C4-2B (cell line): ENCODE data around the gene HDAC4.
A peak's percentile ranks its signal among the peaks of the same experiment; 100 is the strongest.

Source experiments
- H3K27ac ChIP-seq: fragments of 450-650 bp; 2 replicates; pipeline ENCODE4 v1.5.1; 2017
- ZFX ChIP-seq: fragments of 450-650 bp; IDR thresholded peaks from 2 replicates; pipeline ENCODE4 v1.6.1; 2017
- TF ChIP-seq, protein P1 (sequence below): fragments of 450-650 bp; conservative IDR thresholded peaks from 2 replicates; pipeline ENCODE4 v1.5.1; 2017; ENCODE audit warnings: mild to moderate bottlenecking

The HDAC4 gene

DNA sequence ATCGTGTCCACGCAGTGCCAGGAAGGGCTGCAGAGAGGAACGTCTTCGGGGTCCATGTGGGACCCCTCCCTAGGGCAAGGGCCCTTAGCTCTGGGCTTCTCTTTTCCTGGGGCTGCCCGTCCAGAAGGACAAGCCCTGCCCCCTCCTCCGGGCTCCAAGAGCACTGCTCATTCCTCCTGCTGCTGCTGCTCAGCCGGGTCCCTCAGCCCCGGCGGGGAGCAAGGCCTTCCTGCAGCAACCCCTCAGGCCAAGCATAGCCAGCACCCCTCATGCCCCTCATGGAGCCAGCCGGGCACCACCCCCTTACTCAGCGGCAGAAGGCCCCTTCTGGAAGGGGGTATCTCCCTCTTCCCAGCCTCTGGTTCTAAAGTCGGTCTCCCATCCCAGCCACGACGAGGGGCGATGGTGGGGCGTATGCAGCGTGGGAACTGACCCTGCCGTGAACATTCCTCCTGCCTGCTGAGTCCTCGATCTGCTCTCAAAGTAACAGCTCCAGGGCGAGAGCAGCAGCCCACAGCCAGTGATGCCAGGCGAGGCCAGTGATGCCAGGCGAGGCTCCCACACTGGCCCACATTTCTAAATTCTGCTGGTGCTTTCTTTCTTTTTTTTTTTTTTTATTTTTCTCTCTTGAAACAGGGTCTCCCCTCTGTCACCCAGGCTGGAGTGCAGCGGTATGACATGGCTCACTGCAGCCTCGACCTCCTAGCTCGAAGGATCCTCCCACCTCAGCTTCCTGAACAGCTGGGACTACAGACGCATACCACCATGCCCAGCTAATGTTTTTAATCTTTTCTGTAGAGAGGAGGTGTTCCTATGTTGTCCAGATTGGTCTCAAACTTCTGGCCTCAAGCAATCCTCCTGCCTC is 99.7 kb downstream of the HDAC4 start:
- H3K27ac ChIP-seq = peak overlapping the region; percentile 10
- no peak for TF ChIP-seq ZFX
- TF ChIP-seq, protein P1, sequence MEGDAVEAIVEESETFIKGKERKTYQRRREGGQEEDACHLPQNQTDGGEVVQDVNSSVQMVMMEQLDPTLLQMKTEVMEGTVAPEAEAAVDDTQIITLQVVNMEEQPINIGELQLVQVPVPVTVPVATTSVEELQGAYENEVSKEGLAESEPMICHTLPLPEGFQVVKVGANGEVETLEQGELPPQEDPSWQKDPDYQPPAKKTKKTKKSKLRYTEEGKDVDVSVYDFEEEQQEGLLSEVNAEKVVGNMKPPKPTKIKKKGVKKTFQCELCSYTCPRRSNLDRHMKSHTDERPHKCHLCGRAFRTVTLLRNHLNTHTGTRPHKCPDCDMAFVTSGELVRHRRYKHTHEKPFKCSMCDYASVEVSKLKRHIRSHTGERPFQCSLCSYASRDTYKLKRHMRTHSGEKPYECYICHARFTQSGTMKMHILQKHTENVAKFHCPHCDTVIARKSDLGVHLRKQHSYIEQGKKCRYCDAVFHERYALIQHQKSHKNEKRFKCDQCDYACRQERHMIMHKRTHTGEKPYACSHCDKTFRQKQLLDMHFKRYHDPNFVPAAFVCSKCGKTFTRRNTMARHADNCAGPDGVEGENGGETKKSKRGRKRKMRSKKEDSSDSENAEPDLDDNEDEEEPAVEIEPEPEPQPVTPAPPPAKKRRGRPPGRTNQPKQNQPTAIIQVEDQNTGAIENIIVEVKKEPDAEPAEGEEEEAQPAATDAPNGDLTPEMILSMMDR = no peak

DNA sequence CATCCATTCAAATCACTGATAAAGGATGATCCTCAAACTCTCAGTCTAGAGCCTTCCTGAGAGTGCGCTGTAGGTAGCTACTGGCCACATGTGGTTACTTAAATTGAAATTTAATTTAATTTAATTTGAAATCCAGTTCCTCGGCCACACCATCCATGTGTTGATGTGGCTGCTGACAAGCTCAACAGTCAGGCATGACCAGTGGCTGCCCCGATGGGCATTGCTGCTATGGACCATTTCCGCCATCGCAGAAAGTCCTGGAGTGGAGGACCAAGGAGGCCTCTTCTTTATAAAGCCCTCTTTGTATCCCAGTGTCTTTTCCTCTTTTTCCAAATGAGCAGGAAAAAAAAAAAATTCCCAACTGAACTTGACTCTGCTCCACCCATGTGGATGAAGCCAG is 100.6 kb downstream of the HDAC4 start:
- TF ChIP-seq ZFX = no peak
- TF ChIP-seq, protein P1 = no peak
- H3K27ac ChIP-seq = no peak overlapping the region; the same call in 1 of the 2 replicates

DNA sequence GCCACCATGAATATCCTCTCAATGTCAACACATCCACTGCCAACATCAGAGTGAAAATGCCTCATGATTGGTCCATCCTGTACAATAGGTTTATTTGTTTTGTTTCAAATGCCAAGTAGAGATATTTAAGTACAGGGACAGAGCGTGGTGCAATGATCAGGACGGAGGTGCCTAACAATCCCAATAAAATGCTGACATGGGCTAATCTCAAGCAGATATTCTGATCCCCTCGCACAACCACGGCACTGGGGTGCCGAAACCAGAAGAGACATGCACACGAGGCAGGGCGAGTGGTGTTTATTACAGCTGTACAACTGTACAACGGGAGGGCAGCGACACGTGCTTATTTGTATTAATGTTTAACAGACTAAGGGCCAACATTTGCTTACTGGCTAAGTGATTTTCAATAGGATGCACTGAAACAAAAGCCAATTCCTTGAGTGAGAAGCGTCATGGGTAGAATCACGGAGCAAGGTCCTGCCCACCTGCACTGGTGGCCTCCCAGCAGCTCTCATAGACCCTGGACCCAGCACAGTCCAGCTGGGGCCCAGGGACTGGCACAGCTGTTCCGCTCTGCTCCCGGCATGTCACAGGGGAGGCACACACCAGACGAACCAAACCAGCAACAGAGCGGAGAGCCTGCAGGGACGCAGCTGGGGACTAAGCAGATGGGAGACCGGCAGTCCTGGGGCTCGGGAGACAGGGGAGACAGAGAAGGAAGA is 101.4 kb downstream of the HDAC4 start:
- TF ChIP-seq, protein P1 = no peak
- no peak for TF ChIP-seq ZFX

DNA sequence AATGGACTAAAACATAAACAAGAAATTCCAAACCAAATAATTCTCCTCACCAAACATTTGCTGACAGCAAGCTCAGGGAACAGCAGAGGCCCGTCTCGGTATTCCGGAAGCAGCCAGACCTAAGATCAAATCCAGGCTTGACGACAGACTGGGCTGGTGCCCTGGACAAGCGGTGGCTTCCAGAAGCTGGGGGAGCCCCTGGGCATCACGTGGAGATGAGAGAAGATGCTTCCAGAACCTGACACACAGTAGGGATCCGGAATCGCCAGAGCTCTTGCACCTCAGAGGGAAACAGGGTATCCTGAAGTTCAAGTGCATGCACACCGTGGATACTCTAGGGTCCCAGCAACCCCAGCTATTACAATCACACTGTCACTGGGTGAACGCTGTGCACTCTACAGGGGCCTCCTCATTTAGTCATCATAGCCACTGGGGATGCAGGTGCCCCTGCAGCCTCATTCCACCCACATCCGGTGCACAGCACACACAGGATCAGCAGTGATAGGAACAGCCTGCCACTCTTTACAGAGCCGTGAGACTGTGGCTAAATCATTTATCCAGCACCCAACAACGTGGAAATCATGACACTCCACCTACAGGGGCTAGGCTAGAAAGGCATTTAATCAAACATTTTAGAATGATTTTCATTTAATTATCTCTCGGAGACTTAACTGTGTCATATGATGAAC is 102.6 kb downstream of the HDAC4 start:
- H3K27ac ChIP-seq = peak overlapping the region; percentile 72
- TF ChIP-seq, protein P1 = no peak

More for the DNA sequence above, 101.4 kb downstream of the HDAC4 start:
- H3K27ac ChIP-seq = peak overlapping the region; percentile 72

DNA sequence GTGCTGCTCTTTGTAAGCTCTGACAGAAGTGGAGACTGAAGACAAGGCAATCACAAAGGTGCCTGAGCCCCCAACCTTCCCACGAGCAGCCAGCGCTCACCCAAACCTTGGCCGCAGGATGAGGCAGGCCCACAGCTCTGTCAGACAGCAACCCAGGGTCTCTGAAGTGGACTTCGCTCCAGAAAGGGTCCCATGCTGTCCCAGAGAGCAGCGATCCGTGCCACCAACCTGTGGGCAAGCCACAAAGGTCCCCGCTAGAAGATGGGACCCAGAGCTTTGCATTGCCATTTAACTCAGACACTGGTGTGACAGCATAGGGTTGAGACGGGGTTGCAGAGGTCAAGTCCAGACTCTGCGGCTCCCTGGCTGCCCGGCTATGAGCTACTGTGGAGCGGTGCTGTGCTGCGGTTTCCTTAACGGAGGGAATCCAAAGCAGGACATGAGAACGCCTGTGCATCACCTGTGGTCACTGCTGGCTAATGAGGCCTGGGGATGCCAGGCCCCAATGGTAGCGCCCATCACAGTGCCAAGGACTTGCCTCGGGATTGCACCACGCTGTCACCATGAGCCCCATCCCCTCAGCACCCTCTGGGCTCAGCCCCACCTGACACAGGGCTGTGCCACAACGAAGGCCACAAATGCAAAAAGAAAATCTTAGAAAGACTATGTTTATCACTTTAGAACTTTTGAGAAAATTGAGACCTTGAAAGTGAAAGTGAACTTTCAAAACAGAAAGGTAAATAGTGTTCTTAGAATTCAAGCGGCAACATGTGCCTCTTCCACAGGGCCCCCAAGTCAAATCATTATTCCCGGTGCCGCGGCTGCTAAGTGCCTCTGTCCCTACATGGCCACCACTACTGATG is 103.4 kb downstream of the HDAC4 start:
- H3K27ac ChIP-seq = no peak overlapping the region
- TF ChIP-seq ZFX = no peak
- TF ChIP-seq, protein P1 = no peak

DNA sequence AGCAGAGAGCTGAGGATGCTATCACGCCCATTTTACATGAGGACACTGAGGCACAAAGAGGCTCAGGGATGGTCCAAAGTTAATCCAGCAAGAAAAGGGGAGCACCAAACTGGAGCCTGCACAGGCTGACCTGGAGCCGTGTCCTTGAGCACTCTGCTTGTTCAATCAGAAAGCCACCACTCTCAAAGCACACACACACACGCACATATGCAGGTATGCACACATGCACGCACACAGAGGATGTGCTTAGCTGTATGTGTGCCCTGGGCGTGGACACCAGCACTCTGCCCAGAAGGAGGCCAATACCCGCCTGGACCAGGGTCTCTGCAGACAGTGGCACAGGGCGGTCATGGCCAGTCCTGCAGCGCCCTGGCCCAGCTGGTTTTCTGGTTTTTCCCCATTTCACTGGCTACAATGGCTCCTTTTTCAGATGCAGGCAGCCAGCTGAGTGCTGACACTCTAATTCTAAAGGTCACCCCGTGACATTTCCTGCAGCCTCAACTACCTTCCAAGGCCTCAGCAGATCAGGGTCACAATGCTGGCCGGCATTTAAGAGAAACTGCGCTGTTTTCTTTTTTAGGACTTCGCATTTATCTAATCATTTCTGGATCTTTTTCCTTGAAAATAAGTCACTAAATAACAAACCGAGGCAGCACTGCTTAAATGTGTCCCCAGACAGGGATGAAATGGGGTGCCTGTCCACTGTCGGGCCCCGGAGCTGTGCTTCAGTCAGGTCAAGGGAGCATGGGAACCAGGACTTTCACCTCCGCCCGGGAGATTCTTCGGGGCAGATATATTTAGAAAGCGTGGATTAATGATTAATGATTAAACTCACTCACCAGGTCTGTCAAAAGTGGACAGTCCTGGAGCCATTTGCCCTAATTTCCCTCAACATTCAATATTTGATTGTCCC is 104.5 kb downstream of the HDAC4 start:
- no peak overlapping the region for H3K27ac ChIP-seq
- TF ChIP-seq, protein P1 = no peak
- TF ChIP-seq ZFX = no peak
